DND-41 (cell line): Measurements from ENCODE around the gene HMCN2.

Source experiments
- CTCF ChIP-seq: IDR thresholded peaks from 2 replicates; pipeline ENCODE4 v1.5.1; 2012; ENCODE audit warnings: borderline replicate concordance, low read length, moderate library complexity, mild to moderate bottlenecking; ENCODE audit not compliant: poor library complexity, severe bottlenecking; ENCODE audit errors: extremely low read depth
- EZH2 ChIP-seq: IDR thresholded peaks from 3 replicates; pipeline ENCODE4 v1.6.1; 2012; ENCODE audit warnings: borderline replicate concordance, low read depth, mild to moderate bottlenecking, moderate library complexity, low read length, inconsistent platforms; ENCODE audit not compliant: severe bottlenecking

GRCh38 chr9:130321539-130321938 lies 56.0 kb downstream of the HMCN2 start:
- TF ChIP-seq CTCF (no peak), EZH2 (no peak)
